GM18861 (cell line): ENCODE data around the gene TCP10L.
"Not testable (repeated sequence)": the region's sequence is repeated elsewhere in the genome, so short reads cannot be mapped to it uniquely, and the experiment has no call there.

Experiments
- ATAC-seq: cut with Tn5 transposase; IDR thresholded peaks from one replicate; pipeline ENCODE4 v1.9.1; 2021; ENCODE audit not compliant: unreplicated experiment

TCP10L gene

DNA sequence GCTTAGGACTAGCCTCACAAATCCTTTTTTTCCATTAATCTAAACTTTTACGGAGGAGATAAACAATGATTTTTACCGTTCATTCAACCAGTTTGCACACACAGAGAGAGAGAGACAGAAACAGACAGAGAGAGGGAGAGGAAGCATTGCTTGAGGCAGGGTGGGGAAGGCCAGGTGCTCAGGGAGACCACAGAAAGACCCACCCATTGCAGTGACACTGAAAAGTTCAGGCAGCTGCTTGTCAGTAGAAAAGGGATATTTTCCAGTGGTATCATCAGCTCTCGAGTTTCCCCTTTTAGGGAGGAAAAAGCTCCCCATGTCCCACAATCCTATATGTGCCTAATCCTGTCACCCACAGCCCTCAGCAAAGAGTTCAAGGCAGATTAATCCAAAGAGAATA is 27.2 kb downstream of the TCP10L start:
- ATAC-seq, result no peak

DNA sequence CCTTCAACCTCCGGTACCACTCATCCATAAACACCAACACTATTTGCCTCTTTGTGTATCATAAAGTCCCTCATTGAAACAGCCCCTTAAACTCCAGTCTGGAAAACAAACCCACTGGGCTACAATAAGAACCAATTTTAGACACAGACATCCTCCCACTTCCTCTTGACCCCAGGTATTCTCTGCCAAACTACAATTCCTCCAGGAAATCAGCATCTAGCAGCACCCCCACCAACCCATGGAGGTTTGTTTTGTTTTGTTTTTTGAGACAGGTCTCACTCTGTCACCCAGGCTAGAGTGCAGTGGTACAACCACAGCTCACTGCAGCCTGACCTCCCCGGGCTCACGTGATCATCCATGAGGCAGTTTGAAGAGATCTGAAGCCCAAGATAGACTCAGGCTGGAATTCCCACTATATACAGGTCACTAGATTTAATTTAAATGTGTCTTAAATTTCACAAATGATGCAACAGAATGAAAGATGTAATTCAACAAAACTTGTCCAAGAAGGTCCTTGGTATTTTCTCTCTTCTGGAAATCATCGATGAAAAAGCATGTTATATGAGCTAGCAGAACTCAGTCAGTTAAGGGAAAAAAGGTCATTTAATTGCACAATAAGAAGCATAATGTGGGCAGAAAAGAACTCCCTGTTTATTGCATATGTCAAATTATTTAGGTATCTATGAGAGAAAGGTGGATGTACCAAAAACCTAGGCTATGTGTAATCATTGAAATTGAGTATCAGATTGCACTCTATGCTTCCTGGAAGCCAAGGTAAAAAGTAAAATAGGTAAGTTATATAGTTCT is 30.3 kb downstream of the TCP10L start:
- ATAC-seq, result no peak

DNA sequence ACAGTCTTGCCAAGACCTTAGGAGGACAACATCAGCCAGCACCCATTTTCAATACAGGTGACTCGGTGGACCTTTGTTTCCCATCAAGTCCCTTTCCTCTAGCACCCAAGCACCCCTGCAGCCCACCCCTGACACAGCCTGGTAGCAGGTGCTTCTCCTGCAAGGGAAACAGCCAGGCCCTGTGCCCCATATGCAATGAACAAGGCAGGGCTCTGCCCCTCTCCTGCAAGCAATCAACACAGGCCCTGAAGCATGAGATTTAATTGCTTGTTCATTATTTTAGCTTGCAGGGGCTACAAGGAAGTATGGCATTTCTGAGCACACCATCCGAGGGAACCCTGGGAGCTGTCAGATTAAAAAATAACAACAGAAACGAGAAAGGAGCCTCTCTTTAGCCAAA is 35.4 kb downstream of the TCP10L start:
- no peak for ATAC-seq

- no peak for ATAC-seq
These were observed 35.9 kb downstream of the TCP10L start for GRCh38 chr21:32549440-32549839.

- ATAC-seq, result no peak
These were observed 36.3 kb downstream of the TCP10L start for GRCh38 chr21:32548978-32549377.

- no peak for ATAC-seq
These were observed 38.3 kb downstream of the TCP10L start for GRCh38 chr21:32547018-32547417.

GRCh38 chr21:32545948-32546441 is 39.3 kb downstream of the TCP10L start:
- no peak for ATAC-seq

DNA sequence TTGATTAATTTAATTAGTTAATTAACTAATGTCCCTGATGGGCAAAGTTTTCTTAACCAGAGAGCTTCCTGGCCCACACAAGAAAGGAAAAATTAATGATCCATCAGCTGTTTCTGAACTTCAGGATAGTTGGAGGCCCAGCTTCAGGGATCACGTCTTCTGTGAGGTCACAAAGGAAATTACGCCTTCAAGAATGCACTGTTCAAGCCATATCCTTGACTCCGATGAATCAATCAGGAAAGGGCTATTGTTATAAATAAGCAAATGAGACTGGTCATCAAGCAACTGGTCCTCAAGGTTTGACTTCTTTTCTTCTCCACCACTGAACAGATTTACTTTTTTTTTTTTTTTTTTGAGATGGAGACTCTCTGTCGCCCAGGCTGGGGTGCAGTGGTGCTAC is 40.6 kb downstream of the TCP10L start:
- no peak for ATAC-seq

DNA sequence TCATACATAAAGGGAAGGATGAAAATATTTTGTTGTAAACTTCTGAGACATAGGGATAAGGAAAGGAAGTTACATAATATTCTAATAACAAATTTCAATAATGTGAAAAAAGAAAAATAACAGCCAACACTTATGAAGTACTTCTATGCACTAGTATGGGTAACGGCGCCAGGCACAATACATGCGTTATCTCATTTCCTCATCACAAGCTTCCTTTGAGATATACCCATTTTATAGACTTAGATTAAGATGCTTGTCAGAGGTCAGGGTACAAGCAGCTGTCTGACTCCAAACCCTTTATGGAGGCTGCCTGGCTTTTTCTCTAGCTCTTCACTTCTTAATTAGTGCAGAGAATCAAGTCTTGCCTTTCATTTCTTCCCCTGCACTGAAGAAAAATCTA is 41.3 kb downstream of the TCP10L start:
- ATAC-seq, result no peak

- ATAC-seq, result not testable (repeated sequence)
These were observed 42.3 kb downstream of the TCP10L start for GRCh38 chr21:32543056-32543455.

DNA sequence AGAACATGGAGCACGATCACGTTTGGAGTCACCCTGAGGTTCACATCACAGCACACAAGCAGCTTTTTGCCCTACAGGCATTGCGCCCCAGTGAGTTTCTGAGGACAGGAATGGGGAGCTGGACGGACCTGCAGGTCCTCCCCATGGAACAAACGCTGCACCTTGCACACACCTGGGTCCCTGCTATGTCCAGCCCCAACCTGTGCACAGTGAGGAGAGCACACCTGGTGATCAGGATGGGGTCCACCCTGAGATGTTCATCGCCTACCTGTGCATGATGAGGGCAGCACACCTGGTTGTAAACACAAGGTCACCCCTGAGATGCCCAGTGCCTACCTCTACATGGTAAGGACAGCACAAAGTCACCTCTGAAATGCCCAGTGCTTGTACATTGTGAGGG is 45.9 kb downstream of the TCP10L start:
- no peak for ATAC-seq

- ATAC-seq, result no peak
These were observed 47.1 kb downstream of the TCP10L start for GRCh38 chr21:32538147-32538792.

DNA sequence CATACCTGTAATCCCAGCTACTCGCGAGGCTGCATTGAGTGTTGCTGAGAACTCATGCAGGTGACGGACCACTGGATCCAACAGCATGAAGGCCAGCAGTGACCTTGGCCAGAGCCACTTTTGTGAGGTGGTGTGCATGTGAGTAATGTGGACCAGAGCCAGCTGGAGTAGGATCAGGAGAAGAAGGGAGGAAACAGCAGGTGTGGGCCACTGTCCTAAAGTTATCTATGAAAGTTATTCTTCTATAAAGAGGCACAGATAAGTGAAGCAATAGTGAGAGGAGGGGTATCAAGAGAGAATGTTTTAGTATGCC is 47.8 kb downstream of the TCP10L start:
- ATAC-seq, result no peak

GRCh38 chr21:32535612-32536011 is 49.7 kb downstream of the TCP10L start:
- no peak for ATAC-seq

DNA sequence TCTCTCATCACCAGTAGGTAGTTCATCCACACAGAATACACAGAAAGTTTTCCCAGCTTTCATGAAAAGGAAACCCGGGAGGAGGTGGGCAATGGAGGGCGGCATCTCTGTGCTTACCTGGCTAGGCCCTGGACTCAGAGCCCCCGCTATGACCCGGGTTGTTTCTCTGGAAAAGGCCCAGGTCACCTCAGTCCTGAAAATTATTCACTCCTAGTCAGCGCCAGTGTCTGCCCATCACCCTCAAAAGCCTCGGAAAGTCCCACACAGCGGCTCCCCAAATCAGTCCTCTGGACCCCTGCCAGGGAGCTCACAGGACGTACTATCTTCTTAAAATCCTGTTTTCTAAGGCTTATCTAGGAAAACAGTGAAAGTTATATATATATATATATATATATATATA is 51.2 kb downstream of the TCP10L start:
- ATAC-seq, result no peak

- ATAC-seq, result no peak
These were observed 51.7 kb downstream of the TCP10L start for GRCh38 chr21:32533611-32534010.

DNA sequence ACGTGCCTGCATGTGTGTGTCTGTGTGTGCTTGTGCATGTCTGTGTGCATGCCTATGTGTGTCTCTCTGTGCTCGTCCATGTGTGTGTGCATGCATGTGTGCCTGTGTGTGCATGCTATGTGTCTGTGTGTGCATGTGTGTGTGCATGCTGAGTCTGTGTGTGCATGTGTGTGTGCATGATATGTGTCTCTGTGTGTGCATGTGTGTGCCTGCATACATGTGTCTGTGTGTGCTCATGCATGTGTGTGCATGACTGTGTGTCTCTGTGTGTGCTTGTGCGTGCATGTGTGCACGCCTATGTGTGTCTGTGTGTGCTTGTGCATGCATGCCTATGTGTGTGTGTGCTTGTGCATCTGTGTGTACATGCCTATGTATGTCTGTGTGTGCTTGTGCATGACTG is 52.3 kb downstream of the TCP10L start:
- no peak for ATAC-seq

- no peak for ATAC-seq
These were observed 52.7 kb downstream of the TCP10L start for GRCh38 chr21:32532636-32533035.

GRCh38 chr21:32531561-32531960 is 53.8 kb downstream of the TCP10L start:
- ATAC-seq, result not testable (repeated sequence)

DNA sequence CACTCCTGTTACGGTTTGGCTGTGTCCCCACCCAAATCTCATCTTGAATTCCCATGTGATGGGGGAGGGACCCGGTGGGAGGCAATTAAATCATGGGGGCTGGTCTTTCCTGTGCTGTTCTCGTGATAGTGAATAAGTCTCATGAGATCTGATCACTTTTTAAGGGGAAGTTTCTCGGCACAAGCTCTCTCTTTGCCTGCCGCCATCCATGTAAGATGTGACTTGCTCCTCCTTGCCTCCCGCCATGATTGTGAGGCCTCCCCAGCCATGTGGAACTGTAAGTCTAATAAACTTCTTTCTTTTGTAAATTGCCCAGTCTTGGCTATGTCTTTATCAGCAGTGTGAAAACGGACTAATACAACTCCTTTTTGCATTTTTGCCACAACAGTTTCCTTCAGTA is 54.5 kb downstream of the TCP10L start:
- ATAC-seq, result not testable (repeated sequence)

DNA sequence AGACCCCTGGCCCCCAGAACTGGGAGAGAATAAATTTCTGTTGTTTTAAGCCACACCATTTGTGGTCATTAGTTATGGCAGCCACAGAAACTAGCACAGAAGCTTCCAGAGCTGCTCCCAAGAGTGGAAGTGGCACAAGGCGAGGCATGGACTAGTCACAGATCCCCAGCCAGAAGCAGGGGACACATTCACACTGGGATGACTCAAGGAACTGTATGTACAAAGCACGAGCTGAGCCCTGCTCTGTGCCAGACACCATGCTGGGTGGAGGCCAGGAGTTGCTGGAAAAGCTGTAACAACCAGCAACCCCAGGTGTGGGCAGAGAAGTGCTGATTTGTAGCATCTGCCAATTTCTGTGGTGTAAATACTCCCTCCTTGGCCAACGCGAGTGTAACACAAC is 55.6 kb downstream of the TCP10L start:
- ATAC-seq, result no peak

GRCh38 chr21:32525282-32525681 is 60.0 kb downstream of the TCP10L start:
- no peak for ATAC-seq
